GM13976 (cell line): Measurements from ENCODE around the gene DHRSX.

Source experiments
- DNase-seq: peaks from one replicate; pipeline ENCODE4 v3.0.0; 2012; ENCODE audit warnings: low spot score
- CTCF ChIP-seq: IDR thresholded peaks from 2 replicates; pipeline ENCODE4 v1.5.1; 2012; ENCODE audit warnings: borderline replicate concordance, mild to moderate bottlenecking; ENCODE audit not compliant: insufficient read depth; ENCODE audit errors: extremely low read depth, missing control alignments, control extremely low read depth
- in situ Hi-C: fragments of 300-500 bp; cut with MboI; formaldehyde crosslinking; loops from one replicate; pipeline ENCODE4 v1.12.0; 2022; ENCODE audit warnings: low sequenced_read_pairs, mixed read lengths, inconsistent platforms; ENCODE audit not compliant: unreplicated experiment

Gene DHRSX

GRCh38 chrX:2450681-2451080, 50.1 kb downstream of the DHRSX start:
- DNase-seq: no peak
- in situ Hi-C loops: no loop called here
- TF ChIP-seq CTCF: no peak

- no peak for DNase-seq
- in situ Hi-C loops: no loop called here
- no peak for TF ChIP-seq CTCF
Observed at GRCh38 chrX:2449135-2449886, 51.5 kb downstream of the DHRSX start.

GRCh38 chrX:2447484-2447883, 53.3 kb downstream of the DHRSX start:
- in situ Hi-C loops: no loop called here

GRCh38 chrX:2446815-2447214, 54.0 kb downstream of the DHRSX start:
- no peak for DNase-seq
- TF ChIP-seq CTCF: no peak
- in situ Hi-C loops: no loop called here

More at GRCh38 chrX:2447484-2447883, 53.3 kb downstream of the DHRSX start:
- no peak for TF ChIP-seq CTCF
- no peak for DNase-seq

GRCh38 chrX:2445662-2446623, 54.8 kb downstream of the DHRSX start:
- no peak for DNase-seq
- TF ChIP-seq CTCF: no peak
- in situ Hi-C loops: no loop called here

- in situ Hi-C loops: no loop called here
- DNase-seq: no peak
- no peak for TF ChIP-seq CTCF
Observed at GRCh38 chrX:2442694-2443093, 58.1 kb downstream of the DHRSX start.
